Measurements from ENCODE around the gene PCSK2.

GRCh38 chr20:17469246-17470030 is 242.6 kb downstream of the PCSK2 start:
- TF ChIP-seq POLR2A (IDR thresholded peaks at IDR 0.05; ENCODE audit: low read length) (no peak), GATA1 (IDR thresholded peaks at IDR 0.05; ENCODE audit: low read depth, low read length) (no peak)

All from erythroblast (primary cell).